Stimulated activated CD4-positive, alpha-beta T cell treated with anti-CD3 and anti-CD28 coated beads, Interleukin-4, amount 100 ng/mL, for 48 hours (primary cell): Measurements from ENCODE around the gene RAD50.
"Not testable (repeated sequence)": the region's sequence is repeated elsewhere in the genome, so short reads cannot be mapped to it uniquely, and the experiment has no call there.

Experiments
- DNase-seq, 2 donors: peaks; one replicate each; pipeline ENCODE4 v3.0.0-alpha.2; 2020; ENCODE audit warnings: low read depth in 2 of 2

RAD50 gene

DNA sequence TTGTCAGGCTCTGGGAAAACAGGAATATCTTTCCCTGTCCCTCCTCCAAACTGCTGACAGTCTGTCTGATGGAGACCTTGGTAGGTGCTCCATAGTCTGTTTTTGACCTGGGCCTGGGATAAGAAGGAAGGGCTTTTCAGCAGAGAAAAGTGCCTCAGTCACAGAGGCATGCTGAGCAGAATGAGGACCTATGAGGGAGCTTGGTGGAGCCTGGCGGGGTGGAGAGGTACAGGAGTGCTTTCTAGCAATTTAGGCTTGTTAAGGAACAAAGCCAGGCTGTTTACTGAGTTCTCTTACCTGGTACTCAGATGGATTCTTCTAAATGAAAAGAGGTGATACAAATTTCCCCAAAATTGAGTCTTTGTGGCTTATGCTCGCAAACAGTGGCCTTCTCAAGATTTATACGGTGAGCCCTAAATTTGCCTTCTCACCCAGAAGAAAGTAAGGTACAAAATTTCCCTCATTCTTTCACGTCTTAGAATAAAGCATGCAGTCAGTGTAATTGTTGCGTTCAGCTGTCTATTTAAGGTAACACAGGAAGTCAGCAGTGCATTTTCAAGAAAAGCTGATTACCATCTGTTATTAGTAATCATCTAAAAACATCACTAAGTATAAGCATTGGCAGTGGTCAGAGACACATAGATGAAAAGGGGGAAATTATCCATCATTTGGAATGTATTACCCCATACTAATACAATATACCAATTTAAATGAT lies 72.6 kb downstream of the RAD50 start:
- no peak for DNase-seq

DNA sequence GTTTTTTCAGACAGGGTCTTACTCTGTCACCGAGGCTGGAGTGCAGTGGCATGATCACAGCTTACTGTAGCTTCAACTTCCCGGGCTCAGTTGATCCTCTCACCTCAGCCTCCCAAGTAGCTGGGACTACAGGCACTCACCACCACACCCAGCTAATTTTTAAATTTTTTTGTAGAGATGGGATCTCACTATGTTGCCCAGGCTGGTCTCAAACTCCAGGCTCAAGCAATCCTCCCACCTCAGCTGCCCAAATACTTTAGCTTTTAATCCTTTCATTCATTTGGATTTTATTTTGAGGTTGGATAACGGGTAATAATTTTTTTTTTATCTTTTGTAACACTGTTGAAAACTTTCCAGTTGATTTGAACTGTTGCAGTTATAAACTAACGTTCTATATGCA lies 76.8 kb downstream of the RAD50 start:
- not testable (repeated sequence) for DNase-seq

DNA sequence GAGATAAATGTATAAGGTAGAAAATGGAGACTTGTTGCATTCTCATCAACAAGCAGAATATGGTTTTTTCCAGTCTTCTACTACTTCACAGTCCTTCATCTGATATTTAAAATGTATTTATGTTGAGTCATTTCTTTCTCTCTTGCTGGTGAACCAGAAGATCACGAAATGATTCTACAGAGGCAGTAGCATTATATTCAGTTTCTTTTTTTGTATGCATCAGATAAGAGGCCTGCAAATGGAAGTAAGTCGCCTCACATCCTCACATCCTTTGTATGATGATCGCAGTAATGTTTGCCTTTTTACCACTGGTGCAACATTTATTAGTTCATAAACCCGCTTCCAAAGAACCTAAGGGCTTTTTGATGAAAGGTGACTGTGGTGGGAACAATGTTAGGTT lies 79.1 kb downstream of the RAD50 start:
- no peak for DNase-seq

DNA sequence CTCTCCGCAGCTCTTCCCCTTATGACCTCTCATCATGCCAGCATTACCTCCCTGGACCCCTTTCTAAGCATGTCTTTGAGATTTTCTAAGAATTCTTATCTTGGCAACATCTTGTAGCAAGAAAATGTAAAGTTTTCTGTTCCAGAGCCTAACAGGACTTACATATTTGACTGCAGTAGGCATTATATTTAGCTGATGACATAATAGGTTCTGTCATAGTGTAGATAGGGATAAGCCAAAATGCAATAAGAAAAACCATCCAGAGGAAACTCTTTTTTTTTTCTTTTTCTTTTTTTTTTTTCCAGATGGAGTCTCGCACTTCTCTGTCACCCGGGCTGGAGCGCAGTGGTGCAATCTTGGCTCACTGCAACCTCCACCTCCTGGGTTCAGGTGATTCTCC lies 80.5 kb downstream of the RAD50 start:
- no peak for DNase-seq

DNA sequence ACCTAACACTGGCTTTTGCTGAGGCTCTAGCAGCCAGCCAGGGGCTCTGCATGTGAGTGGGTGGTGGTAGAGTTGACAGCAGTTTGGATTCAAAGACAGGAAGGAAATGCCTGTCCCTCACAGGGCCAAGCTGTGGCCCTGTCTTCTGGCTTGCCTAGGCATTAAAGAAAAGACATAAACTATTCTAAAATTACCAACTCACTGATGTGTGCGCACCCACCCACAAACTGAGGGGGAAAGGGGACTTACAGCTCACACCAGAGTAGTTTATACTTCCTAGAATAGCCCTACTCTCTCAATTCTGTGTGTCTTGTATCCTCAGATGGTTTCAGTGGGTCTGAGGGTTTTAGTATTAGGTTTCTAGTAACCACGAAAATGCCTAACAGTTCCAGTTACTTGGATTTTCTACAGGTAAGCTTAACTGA lies 82.9 kb downstream of the RAD50 start:
- DNase-seq: no peak

DNA sequence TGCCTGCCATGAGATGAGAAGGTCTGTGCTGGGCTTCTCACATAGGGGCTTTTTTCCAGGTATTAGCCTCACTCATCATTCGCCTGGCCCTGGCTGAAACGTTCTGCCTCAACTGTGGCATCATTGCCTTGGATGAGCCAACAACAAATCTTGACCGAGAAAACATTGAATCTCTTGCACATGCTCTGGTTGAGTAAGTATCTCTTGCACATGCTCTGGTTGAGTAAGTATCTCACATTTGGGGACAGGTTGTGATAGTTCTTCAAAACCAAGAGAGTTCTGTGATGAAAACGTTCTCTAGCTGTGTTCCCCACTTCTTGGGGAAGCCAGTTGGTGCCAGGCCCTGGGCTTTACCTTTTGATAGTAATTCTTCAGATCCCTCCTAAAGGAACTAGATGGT lies 83.8 kb downstream of the RAD50 start:
- DNase-seq: no peak

DNA sequence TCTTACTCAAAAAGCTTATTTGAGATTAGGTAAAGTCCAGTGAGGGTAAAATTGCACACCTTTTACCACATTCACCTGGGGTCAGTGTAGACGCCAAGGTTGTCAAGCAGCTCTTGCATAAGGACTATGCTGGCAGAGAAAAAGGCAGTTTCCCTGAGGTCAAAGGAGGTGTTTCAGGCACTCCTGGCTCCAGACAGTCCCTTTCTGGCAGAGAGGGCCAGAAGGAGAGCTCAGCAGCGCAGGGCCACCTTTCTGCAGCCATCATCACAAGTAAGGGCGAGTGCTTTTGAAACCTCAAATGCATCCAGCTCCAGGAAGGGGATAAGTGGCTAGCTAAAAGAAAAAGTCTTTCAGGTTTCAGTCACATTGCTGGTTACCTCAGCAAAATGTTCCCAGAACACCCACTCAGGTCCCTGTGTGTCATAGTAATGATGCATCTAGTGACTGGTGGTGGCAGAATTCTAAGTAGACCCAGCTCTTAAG lies 84.5 kb downstream of the RAD50 start:
- DNase-seq: peak in 1 of 2 donors; percentile 51

DNA sequence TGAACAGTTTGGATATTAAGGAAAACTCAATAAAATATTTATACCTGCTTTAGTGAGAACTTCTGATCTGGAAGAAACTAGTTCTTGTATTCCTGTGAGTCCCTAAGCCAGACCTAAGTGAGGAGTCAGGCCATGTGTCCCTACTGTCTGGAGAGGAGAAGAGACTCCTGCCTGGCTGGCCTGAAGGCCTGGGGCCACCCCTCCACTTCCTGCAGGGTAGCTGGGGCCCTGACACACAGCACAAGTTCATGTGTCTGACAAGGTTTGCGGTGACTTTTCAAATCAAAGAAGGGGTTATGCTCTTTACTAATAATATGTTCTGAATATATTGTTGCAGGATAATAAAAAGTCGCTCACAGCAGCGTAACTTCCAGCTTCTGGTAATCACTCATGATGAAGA lies 85.1 kb downstream of the RAD50 start:
- DNase-seq: no peak

DNA sequence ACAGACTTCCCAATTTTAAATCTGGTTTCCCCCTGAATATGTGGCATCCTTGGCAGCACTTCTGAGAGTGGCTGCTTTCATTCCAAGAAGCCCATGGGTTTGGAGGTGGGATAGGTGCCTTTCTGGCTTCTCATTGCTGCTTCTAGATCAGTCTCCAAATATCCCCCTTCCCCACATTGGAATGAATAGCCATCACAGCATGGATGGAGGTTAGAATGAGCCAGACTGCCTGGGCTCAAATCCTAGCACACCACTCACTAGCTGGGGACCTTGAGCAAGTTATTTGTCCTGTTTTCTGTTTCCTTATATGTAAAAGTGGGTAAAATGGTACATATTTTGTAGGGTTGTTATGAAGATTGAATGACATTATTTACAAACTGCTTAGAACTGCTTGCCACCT lies 87.4 kb downstream of the RAD50 start:
- no peak for DNase-seq

DNA sequence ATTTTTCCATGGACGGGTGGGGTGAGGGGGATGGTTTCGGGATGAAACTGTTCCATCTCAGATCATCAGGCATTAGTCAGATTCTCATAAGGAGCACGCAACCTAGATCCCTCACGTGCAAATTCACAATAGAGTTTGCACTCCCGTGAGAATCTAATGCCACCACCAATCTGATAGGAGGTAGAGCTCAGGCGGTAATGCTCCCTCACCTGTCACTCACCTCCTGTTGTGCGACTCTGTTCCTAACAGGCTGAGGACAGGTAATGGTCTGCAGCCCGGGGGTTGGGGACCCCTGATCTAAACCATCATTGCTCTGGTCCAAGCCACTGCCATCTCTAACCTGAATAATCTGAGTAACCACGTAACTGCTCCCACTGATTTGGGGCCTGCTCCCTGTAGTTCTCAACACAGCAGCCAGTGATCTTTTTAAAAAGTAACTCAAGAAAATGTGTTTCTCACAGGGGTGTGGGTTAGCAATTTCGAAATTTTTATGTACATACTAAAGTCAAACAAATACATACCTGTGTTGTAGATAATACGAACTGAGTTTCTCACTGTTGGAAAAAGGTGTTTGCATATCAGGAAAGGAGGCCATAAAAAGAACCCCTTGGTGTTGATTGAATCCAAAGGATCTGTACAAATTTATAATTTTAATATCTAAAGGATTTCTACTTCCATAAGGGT lies 89.9 kb downstream of the RAD50 start:
- DNase-seq: no peak

DNA sequence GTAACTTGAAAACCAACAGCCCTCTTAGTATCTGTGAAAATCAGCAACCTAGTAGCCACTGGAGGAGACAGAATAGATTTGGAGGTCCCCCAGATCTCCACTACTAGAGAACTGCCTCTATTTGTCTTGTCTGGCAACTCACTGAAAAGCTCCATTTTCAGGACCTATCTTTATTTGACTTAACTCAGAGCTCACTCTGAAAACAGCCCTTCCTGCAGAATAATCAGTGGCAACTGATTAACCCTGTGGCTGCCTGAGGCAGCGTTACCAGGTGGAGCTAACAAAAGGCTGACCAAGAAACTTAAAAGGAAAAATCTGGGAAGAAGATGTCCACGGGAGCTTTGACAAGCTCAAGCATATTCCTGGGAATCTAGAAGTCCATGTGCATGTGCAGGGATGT lies 90.7 kb downstream of the RAD50 start:
- DNase-seq: no peak

DNA sequence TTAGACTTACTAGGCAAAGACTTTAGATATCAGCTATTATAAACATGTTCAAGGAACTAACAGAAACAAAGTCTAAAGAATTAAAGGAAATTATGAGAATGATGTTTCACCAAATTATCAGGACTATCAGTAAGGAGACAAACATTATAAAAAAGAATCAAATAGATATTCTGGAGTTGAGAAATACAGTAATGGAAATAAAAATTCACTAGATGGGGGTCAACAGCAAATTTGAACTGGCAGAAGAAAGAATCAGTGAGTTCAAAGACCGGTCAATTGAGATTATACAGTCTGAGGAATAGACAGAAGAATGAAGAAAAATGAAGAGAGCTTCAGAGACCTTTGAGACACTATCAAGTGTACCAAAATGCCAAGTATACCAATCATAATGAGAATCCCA lies 91.6 kb downstream of the RAD50 start:
- DNase-seq: no peak

DNA sequence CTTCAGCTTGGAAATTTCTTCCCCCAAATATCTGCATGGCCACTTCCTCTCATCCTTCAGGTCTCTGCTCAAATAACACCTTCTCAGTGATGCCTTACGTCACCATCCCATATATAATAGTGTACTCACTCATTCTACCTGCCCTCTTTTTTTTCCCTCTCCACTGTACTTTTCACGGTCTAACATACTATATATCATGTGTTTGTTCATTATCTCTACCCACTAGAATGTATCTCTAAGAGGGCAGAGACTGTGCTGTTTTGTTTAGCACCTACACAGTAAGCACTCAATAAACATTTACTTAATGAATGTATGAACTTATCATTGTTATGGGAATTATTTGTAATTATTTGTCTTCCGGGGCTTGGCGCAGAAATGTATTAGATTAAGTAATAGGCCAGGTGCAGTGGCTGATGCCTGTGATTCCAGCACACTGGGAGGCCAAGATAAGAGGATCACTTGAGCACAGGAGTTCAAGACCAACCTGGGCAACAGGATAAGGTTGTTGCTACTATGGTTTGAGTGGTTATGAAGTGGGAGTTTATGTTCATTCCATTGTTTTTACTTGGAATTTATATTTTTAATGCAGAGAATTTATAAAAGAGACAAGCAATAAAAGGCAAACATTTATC lies 95.2 kb downstream of the RAD50 start:
- DNase-seq: no peak

DNA sequence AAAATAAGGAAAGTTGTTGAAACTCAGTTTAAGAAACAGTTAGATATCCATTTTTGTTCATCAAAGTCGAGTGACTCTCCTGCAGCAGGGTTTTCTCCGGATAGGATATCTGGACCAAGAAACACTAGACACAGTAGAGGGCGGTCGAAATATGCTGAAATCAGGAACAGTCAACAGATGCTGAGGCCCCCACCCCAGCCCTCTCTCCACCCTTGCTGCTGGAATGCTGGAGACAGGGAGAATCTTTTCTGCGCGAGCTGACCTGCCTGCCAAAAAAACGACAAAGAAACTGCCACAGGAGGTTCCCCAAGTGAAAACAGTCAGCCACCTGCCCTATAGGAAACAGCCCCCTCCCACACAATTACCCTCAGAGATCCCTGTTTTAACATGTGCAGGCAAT lies 96.9 kb downstream of the RAD50 start:
- no peak for DNase-seq

DNA sequence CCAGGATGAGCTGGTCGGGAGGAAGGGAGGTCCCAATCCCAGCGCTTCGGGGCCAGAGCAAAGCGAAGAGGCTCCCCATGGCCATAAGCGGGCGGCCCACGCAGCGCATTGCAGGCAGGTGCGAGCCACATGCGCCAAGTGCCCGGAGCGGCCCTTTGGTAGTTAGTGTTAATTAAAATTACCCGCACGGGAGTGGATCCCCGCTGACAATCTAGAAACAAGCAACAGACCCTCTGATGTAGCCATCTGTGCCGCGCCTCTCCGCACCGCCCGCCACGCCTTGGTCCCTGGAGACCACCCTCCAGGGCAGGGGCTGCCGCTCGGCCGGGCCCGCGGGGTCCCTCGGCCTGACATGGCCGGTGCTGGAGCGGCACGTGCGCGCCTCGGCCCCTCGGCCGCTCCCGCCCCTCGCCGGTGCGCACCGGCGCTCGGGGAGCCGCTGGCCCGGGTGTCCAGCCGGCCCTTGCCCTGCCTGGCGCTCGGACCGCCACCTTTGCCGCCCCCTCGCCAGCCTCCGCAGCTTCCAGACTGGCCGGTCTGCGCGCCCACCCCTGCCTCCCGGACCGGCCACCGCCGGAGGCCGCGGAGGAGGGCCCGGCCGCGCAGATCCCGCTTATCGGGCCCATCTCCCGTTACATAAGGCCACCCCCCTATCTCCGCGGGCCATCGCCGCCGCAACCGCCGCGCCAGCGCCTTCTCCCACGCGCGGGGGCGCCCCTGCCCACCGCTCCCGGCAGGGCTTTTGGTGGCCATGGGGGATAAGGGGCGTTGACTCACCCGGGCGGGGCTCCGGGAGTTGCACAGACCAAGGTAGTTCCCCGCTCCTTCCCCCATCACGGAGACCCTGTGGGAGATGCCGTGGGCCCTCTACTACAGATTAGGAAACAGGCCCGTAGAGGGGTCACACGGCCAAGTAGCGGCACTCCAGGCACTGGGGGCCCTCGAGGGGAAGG lies 99.3 kb downstream of the RAD50 start:
- DNase-seq: no peak

DNA sequence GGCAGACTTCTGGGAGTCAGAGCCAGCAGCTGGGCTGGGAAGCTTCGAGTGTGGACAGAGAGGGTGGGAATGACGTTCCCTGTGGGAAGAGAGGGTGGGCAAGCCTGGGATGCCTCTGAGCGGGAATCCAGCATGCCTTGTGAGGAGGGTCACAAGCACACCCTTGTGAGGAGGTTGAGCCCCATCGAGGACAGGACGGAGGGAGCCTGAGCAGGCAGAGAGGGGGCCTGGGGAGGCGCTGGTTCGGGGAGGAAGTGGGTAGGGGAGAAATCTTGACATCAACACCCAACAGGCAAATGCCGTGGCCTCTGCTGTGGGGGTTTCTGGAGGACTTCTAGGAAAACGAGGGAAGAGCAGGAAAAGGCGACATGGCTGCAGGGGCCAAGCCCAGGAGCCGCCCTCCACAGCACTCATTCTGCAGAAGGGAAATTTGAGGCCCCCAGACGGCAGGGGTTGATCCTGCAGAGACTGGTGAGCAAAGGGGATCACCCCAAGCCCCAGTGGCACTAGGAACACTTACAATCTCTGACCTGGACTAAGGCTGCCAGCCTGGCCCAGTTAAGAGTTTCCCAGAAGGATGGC lies 100.1 kb downstream of the RAD50 start:
- no peak for DNase-seq

DNA sequence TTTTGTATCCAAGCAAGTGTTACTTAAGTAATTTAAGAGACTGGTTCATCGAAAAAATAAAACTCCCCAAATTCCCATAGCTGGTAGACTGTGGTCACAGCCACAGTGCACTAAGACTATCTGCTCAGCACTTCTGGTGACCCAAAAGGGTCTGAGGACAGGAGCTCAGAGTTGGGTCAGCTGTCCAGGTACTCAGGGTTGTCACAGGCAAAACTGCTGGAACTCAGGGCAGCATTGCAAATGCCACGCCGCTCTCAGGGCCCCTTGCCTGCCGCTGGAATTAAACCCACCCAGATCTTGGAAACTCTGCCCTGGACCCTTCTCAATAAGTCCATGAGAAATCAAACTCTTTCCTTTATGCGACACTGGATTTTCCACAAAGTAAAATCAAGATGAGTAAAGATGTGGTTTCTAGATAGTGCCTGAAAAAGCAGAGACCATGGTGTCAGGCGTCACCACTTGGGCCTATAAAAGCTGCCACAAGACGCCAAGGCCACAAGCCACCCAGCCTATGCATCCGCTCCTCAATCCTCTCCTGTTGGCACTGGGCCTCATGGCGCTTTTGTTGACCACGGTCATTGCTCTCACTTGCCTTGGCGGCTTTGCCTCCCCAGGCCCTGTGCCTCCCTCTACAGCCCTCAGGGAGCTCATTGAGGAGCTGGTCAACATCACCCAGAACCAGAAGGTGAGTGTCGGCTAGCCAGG lies 101.1 kb downstream of the RAD50 start, which contains the start of gene IL13:
TSS of gene IL13 (plus strand) at position 498 of the 705 bp plus-strand sequence. CDS start at position 512, 14 bp downstream.
- DNase-seq: no peak

DNA sequence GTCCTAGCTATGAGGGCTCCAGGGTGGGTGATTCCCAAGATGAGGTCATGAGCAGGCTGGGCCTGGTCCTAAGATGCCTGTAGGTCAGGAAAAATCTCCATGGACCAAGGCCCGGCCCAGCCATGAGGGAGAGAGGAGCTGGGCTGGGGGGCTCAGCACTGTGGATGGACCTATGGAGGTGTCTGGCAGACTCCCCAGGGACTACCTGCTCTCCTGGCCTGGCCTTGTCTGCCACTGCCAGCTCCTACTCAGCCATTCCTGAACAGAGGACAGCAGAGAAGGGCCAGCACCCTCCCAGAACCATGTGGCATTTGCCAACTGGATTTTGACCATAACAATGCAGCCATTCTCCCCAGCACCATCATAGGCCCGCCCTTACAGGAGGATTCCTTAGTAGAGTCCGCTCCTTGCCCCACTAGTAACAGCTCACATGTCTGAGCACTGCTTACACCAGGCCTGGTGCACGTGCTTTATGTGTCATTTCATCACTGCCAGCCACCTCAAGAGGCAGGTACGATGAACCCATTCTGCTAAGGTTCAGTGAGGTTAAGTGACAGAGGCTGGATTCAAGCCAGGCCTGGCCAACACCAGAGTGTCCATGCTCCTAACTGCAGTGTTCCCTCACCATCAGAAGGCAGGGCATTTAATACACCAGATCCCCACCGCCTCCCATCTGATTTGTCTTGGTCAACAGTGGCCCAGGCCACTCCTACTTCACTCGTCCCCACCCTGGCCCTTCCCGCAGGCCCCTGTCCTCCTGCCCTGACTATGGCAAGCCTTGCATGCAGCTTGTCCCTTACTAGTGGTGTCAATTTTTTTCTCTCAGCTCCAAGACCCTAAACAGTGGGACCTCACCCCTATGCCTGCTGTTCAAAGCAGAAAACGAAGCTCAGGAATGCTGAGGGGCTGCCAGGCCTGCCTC lies 101.9 kb downstream of the RAD50 start:
- DNase-seq: no peak
